Peyer's patch (tissue), 4 donors: ENCODE results near the gene DOK6.

Experiments used
- CTCF ChIP-seq, 6 experiments: fragments of 450-650 bp in 4 of 6; fragments of 200-600 bp in 2 of 6; sonication (generic) in 1 of 6; IDR thresholded peaks; one replicate each; pipeline ENCODE4 v1.5.1; 2017 to 2019; ENCODE audit warnings: antibody characterized with exemption in 6 of 6, mild to moderate bottlenecking in 3 of 6, moderate library complexity in 1 of 6
- POLR2A ChIP-seq, 2 donors: fragments of 450-650 bp; IDR thresholded peaks; one replicate each; pipeline ENCODE4 v1.5.1; 2017; ENCODE audit warnings: antibody characterized with exemption in 2 of 2, mild to moderate bottlenecking in 2 of 2, moderate library complexity in 2 of 2

DNA sequence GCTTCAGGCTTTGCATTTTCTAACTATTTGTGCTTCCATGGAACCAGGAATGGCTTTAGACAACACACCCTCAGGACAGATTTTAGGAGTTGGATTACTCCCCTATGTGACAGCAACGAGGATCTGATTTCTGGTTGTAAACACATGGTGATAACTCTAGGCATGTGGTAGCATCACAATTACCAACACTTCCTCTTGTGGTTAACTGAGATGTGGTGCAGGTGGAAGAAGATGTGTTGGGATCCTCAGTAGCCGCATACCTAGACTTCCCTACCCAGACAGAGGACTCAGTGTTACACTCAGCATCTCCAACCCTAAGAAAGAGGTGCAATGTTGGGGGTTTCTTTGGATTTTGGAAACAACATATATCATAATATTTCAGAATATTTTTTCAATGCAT lies 234.8 kb downstream of the DOK6 start:
- TF ChIP-seq POLR2A (IDR thresholded peaks at IDR 0.05) (no peak), CTCF (IDR thresholded peaks at IDR 0.05) (no peak)
